AG09309 (cell line): ENCODE data around the gene DESI2.

Experiments used
- DNase-seq: peaks from one replicate; pipeline ENCODE4 v3.0.0-alpha.2; 2010; ENCODE audit warnings: low read depth
- H3K4me3 ChIP-seq: 2 replicates; pipeline ENCODE4 v1.5.1; 2011; ENCODE audit warnings: mild to moderate bottlenecking, low read depth, low read length, moderate library complexity; ENCODE audit not compliant: control insufficient read depth
- CTCF ChIP-seq: IDR thresholded peaks from 2 replicates; pipeline ENCODE4 v1.5.1; 2011; ENCODE audit warnings: mild to moderate bottlenecking, low read depth, low read length, inconsistent platforms; ENCODE audit not compliant: insufficient read depth, control insufficient read depth; ENCODE audit errors: missing control alignments

Gene DESI2

DNA sequence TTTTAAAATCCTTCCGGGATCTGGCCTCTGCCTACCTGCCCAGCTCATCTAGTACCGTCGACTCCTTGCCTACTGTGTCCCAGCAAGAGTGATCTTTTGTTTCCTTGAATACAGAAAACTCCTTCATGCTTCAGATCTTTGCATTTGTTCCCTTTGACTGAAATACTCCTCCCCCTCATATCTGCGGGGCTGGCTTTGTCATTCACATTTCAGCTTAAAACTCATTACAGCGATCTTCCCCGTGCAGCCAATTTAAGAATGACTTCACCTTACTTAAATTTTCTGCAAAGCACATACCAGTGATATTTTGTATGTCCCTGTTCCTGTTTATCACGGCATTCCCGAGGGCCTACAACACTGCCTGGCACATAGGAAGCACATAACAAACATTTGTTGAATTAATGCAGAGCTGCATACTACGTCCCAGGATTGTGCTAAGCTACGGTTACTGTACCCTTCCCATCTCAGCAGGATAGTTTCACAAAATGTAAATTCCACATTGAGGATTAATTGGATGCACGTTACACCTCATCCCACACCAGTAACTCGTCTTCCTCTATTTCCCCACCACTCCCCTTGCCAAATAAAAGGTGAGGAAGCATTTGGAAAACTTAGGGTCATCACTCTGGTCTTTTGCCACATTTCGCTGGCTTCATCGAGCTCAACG lies 837 bp upstream of the DESI2 start:
- no peak for DNase-seq
- peak overlapping the region; percentile 58 for H3K4me3 ChIP-seq
- no peak for TF ChIP-seq CTCF

DNA sequence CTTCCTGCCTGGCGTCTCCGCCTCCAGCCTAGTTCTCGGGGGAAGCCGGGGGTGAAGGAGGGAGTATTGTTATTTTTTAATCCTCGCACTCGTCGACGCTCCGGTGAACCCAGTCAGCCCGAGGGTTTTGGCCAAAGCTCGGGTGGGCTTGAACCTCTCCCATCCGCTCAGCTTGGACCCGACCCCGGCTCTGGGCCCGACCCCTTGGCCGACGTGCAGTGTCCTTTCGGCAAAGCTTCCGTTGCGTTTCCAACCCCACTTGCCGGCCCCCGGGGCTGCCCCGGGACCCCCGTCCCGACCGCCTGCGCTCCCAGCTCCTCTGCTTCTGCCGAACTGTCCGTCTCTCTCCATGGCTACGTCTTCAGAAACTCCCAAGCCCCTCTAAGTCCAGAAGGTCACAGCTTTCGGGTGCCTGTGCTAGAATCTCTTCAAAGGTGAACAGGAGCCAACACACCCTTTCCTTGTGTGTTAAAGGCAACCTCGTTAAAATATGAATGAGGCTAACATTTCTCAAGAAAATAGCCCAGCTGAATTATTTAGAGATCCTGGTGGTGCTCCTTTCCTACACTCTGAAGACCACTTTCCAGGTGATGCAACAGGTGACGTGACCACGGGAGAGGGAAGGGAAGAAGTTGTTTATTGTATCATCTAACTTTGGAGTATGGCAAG lies 647 bp downstream of the DESI2 start:
- TF ChIP-seq CTCF = no peak
- peak overlapping the region; percentile 49 for H3K4me3 ChIP-seq
- no peak for DNase-seq

- no peak for TF ChIP-seq CTCF
- H3K4me3 ChIP-seq = peak overlapping the region; percentile 49
- no peak for DNase-seq
Measured at GRCh38 chr1:244654108-244655038, 1.4 kb downstream of the DESI2 start.

DNA sequence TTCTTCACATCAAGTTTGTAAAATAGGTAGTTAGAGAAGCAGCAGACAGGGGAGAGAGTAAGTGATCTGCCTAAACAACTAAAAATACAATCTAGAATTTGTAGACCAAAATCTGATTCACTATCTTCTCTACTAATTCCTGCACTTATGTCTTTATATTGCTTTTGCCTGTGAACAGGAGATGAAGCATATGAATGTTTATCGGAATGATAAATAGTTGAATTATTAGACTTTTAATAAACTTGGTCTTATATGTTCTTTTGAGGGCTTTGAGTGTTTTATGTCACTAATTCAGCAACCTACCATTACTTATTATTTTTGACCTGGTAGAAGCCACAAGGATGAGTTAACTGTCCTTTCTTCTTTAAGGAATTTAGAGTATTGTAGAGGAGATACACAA lies 2.3 kb downstream of the DESI2 start:
- DNase-seq = no peak
- no peak overlapping the region for H3K4me3 ChIP-seq
- TF ChIP-seq CTCF = no peak

DNA sequence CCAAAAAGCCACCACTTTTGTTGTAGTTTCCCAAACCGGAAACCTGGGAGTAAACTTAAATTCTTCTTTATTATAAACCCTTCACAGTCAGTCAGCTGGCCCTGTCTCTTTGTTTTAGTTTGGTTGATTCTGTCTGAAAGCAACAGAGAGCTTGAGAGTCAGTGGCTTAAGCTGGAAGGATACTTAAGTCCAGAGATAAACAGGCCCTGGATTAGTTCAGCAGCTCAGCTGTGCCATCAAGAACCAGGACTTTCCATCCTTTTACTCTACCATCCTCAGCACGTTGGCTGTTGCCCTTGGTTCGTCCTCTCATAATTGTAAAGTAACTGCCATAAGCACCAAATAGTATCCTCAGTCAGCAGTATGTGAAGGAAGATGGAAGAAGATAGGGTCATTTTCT lies 4.5 kb downstream of the DESI2 start:
- no peak for DNase-seq
- TF ChIP-seq CTCF = no peak
- H3K4me3 ChIP-seq = no peak overlapping the region

DNA sequence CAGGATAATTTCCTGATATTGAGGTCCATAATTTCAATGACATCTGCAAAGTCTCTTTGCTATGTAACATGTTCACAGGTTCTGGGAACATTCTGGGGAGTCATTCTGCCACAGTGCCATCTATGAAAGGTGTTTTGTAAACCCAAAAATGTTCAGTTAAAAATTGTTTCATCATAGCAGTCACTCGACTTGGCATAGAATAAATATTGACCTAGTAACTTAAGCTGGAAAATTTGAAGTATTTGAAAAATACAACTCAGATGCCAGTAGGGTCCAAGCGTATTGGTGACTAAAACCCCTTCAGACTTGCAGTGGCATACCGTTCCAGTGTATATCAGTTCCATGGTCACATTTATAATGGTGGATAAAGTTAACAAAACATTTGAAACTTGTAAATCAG lies 6.8 kb downstream of the DESI2 start:
- DNase-seq = no peak
- TF ChIP-seq CTCF = no peak
- no peak overlapping the region for H3K4me3 ChIP-seq
